NCI-H345 treated with DMSO at 0.1 percent for 48 hours (cell line): Measurements from ENCODE around the gene CROCC2.

Experiments used
- DNase-seq: peaks from one replicate; lab custom pipeline; 2025; ENCODE audit not compliant: unreplicated experiment; lab: John Stamatoyannopoulos, UW

The CROCC2 gene

GRCh38 chr2:240932724-240933047, 26.6 kb downstream of the CROCC2 start:
- DNase-seq = no peak

- no peak for DNase-seq
Observed at GRCh38 chr2:240933048-240933965, 27.2 kb downstream of the CROCC2 start.

GRCh38 chr2:240933966-240934700, 28.0 kb downstream of the CROCC2 start:
- DNase-seq = no peak

DNA sequence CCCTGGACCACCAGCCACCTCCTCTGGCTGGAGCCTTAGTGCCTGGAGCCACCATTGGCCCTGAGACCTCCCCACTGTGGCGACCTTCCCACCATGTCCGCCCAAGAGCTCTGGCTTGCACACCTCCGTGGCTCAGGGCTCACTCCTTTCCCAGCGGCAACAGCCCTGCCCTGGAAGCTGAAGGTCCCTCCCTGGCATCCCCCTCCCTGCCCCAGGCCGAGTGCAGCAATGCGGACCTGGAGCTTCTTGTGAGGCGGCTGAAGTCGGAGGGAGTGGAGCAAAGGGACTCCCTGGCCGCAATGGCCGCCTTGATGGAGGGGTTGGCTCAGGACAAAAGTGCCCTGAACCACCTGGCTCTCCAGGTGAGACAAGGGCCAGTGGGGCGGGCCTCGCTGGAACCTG, 28.6 kb downstream of the CROCC2 start:
- DNase-seq = no peak

- no peak for DNase-seq
Observed at GRCh38 chr2:240935103-240935876, 29.2 kb downstream of the CROCC2 start.

GRCh38 chr2:240936106-240936505, 30.0 kb downstream of the CROCC2 start:
- no peak for DNase-seq

- DNase-seq = peak; percentile 27
Observed at GRCh38 chr2:240946046-240946445, 39.9 kb downstream of the CROCC2 start.

- no peak for DNase-seq
Observed at GRCh38 chr2:240946654-240947053, 40.5 kb downstream of the CROCC2 start.

GRCh38 chr2:240947176-240947575, 41.0 kb downstream of the CROCC2 start:
- DNase-seq = no peak

DNA sequence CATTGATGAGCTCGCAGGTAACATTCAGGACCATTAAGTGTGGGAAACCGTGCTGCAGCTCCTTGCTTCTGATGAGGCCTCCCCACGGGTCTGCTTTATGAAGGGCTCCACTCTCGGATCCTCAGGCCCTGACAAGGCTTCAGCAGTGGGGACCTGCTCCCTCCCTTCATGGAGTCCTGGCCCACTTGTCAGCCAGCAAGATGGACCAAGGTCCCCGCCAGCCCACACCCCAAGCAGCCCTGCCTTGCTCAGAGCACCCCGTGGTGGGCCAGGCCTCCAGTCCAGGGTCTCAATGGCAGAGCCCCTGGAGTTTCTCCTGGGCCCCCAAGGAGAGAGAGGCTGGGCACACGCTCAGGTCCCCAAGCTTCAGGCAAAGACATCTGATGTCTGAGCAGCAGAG, 41.5 kb downstream of the CROCC2 start:
- no peak for DNase-seq

- DNase-seq = no peak
Observed at GRCh38 chr2:240948086-240948485, 42.0 kb downstream of the CROCC2 start.

GRCh38 chr2:240948905-240949790, 43.0 kb downstream of the CROCC2 start:
- DNase-seq = peak; percentile 72

DNA sequence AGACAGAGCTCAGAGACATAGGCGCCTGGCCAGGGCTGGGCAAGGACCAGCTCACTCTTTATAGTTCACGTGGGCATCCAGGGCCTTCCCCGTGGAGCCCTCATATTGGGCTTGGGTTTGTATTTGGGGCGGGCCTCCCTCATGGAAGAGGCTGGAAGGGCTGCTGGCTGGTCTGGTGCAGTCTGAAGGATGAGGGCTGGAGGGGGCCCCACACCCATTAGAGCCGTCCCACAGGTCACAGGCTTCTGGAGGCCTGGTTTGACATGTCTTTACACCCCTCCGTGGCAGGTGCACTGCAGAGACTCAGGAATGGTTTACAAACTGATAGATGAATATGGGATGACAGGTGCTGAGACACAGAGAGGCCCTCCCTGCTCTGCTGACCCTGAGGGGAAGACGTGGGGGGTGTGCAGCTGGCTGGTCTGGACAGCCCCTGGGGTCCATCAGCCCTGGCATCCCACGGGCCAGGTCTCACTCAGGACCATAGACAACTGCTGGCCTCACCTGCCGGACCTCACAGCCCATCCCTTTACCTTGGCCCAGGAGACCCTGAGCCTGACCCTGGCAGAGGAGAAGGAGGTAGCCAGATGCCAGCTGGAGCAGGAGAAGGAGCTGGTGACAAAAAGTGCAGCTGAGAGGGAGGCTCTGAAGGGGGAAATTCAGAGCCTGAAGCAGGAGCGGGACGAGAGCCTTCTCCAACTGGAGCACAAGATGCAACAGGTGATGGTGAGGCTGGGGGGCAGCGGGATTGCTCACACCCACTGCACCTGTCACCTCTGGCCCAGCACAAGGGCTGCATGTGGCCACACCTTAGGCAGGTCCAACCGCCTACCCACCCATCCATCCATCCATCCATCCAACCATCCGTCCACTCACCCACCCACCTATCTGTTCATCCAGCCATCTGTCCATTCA, 43.9 kb downstream of the CROCC2 start:
- DNase-seq = peak; percentile 15

DNA sequence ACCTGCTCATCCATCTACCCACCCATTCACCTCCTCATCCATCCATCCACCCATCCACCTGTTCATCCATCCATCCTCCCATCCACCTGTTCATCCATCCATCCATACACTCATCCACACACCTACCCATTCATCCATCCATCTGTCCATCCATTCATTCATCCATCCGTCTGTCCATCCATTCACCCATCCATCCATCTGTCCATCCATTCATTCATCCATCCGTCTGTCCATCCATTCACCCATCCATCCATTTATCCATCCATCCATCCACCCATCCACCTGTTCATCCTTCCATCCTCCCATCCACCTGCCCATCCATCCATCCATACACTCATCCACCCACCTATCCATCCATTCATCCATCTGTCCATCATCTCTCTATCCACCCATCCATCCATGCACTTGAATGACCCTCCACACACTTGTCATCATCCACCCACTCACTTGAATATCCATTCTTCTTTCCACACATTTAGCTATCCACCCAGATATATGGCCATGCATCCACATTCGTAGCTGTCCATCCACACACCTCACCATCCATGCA, 45.0 kb downstream of the CROCC2 start:
- no peak for DNase-seq

DNA sequence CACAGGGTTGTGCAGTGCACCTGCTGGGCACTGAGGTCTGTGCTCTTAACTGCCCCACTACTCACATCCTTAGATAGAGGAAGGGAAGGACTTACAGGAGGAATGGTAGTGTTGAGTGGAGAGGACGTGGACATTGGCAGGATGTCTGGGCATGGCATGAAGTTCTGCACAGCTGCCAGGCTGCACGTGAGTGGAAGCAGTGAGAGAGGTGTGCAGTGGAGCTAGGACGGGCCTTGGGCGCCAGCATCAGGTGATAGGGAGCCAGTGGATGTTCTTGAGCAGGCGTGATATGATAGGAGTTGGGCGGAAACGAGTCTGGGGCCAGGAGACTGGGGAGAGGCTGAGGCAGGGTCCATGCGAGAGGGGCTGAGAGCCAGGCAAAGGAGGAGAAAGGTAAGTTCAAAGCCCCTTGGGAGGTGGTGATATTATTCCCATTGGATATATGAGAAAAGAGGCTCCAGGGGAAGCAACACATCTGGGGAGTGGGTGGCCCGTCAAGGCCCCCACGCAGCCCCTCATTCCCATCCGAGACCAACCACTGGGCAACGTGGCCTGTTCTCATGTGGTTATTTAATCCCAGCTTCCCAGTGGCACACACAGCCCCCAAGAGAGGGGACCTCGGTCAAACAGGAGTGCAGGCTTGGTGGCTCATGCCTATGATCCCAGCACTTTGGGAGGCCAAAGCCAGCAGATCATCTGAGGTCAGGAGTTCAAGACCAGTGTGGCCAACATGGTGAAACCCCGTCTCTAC, 46.5 kb downstream of the CROCC2 start:
- DNase-seq = no peak

DNA sequence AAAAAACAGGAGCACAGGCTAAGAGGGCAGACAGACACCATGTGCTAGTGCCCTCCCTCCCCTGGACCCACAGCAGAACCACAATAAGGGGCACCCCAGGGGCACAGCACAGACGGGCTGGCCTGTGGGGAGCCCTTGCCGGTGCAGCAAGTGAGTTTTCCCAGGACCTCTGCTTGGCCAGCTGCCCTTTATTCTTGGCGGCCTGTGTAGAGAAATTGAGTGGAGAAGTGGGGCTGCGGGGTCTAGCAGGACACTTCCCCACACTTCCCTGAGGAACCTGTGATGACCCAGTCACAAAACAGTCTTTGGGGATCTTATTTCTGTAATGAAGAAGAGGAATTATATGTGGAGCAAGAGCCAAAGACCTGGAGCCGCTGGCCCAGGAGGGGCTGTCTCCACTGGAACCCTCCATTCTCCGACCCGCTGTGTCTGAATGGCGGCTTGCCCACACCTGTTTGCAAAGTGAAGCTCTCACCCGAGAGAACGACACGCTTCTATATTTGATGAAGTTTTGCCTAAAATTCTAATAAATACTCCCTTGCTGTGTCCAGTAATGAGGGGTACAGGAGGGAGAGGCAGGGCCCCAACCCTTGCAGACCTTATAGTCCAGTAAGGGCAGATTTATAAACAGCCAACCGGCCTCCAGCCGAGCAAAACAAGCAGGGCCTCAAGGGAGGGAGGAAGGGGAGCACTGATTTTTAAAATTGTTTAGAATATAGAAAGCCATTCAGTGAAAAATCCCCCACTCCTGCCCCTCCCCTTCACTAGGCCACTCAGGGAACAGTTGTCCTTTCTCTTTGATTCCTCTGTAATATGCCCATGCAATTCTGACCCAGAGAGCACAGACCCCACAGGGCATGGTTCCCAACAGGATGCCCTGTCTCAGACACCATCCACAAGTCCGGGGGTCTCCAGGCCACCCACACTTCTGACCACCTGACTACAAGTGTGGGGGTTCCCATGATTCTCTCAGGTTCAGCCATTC, 47.6 kb downstream of the CROCC2 start:
- no peak for DNase-seq
